Putamen (tissue), 1 donor: ENCODE data around the gene NKD1.
"Not testable (repeated sequence)": the region's sequence is repeated elsewhere in the genome, so short reads cannot be mapped to it uniquely, and the experiment has no call there.

Experiments used
- DNase-seq: peaks from one replicate; pipeline ENCODE4 v3.0.0-alpha.2; 2016; ENCODE audit warnings: low spot score

The NKD1 gene

DNA sequence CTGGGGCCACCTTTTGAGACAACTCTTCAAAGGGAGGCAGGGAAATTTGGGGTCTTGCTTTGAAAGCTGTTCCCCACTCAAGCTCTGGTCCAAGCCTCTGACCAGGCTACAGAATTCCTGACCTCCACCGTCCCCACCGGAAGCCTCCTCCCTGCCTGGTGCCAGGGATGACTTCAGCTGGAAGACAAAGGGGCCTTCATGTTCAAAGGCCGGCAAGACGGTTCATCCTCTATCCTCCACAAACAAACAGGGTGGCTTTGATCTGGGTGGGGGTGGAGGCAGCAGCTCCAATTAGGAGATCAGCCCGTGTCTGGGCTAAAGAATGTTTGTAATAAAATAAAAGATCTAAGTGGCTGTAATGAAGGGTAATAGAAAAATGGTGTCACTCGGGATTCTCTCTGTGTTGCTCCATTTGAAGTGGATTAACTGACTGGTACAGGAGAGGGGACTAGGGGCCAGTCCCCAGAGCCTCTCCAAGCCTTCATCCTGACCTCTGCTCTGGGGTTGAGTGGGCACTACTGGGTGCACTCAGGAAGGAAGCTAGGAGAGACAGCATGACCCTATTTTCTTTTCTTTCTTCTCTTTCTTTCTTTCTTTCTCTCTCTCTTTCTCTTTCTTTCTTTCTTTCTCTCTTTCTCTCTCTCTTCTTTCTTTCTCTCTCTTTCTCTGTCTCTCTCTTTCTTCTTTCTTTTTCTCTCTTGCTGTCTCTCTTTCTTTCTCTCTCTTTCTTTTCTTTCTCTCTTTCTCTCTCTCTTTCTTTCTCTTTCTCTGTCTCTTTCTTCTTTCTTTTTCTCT, 27.5 kb upstream of the NKD1 start:
- peak; percentile 89 for DNase-seq

DNA sequence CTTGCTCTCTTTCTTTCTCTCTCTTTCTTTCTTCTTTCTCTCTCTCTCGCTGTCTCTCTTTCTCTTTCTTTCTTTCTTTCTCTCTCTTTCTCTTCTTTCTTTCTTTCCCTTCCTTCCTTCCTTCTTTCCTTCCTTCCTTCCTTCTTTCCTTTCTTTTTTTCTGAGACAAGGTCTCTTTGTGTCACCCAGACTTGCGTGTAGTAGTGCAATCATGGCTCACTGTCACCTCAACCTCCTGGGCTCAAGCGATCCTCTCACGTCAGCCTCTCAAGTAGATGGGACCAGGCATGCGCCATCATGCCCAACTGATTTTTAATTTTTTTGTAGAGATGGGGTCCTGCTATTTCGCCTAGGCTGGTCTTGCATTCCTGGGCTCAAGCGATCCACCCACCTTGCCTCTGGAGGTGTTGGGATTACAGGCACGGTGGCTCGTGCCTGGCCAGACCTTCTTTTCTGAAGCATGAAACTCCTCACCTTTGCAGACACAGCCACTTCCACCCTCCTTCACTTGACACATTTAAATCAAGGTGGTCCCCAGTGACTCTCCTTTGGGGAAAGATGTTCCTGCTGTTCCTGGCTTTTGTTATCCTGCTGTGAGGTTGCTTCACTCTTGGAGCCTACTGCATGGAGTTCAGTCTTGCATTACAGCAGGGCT, 26.8 kb upstream of the NKD1 start:
- DNase-seq = no peak

DNA sequence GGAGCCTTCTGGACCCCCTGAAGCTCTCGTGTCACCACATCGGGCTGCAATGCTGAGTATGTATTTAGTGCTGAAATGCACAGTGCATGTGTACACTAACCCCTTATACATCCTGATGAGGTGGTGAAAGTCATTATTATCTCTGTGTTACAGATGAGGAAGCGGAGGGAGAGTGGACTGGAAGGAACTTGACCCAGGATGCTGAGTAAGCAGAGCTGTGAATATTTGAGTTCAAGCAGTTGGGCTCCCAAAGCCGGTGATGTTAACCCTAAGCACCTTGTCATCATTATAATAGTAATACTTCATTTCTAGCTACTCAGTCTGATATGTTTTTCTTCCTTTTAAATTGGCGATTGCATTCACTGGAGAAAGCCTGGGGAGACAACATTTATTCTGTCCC, 25.9 kb upstream of the NKD1 start:
- no peak for DNase-seq

DNA sequence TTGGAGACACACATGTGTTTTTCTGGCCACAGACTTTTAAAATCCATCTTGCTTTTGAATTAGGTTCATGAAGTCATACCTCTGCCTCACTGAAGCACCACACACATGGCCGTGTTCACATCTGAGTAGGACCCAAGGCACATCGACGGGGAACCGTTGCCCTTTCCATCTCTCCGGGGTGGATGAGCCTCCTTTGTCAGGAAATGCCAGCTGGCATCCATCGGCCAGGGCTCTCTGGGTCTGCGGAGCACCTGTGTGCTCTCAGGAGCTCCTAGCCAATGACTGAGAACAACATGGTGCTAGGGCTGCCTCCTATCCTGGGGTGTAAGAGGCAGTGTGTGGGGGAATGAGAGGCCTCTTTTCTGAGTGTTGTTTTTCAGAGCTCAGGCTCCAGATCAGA, 24.5 kb upstream of the NKD1 start:
- no peak for DNase-seq

DNA sequence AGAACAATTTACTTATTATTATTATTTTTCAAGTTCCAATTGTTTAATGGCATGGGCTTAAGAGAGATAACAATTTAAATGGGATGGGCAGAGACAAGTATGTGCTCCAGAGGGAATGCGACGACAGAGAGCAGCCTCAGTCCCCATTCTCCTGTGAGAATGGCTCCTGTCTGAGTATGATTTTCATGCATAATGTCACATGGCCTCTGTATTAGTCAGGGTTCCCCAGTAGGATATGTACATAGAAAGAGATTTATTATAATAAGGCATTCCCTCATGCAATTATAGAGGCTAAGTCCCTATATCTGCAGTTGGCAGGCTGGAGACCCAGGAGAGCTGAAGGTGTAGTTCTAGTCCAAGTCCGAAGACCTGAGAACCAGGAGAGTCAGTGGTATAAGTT, 22.9 kb upstream of the NKD1 start:
- DNase-seq = no peak

DNA sequence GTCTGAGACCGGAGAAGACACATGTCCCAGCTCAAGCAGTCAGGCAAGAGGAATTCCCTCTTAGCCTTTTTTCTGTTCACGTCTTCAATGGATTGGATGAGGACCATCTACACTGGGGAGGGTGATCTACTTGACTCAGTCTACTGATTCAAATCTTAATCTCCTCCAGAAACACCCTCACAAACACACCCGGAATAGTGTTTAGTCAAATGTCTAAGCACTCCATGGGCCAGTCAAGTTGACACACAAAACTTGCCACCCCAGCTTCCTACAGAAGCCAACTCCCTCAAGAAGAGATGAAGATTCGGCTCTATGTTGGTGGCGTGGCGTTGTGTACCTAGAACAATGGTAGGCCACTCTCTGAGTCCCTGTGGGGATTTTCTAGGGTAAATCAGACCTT, 22.5 kb upstream of the NKD1 start:
- DNase-seq = no peak

DNA sequence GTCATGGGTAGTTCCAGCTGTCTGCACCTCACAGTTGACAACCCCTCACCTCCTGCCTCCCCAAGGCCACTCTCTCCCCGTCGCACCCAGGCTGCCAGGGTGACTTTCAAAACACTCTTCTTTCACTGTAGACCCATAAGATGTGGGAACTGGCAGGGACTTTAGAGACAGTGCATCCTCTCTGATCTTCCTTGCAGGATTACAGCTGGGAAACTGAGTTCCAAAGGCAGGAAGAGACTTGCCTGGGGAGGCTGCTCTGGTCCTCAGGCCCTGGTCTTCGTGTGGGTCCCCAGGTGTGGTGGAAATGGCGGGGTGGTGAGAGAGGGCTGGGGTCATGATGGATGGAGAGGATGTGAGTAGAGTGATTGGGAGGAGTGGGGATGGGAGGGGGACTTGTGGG, 21.9 kb upstream of the NKD1 start:
- DNase-seq = no peak

DNA sequence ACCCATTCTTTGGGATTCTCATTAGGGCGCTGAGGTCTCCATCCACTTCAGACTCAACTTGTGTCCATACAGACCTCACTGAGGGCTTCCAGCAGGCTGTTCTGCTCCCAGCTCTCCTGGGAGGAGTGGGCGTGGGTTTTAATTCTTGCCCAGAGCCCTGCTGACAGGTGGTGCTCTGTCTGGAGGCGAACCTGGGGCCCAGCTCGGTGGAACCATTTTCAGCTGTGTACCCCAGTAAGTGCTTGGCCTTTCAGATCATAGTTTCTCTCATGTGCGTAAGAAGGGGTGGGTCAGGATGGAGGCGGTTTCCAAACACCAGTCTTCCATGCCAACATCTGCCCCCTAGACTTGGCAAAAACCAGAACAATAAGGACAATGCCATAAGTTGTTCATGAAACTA, 21.4 kb upstream of the NKD1 start:
- DNase-seq = no peak

DNA sequence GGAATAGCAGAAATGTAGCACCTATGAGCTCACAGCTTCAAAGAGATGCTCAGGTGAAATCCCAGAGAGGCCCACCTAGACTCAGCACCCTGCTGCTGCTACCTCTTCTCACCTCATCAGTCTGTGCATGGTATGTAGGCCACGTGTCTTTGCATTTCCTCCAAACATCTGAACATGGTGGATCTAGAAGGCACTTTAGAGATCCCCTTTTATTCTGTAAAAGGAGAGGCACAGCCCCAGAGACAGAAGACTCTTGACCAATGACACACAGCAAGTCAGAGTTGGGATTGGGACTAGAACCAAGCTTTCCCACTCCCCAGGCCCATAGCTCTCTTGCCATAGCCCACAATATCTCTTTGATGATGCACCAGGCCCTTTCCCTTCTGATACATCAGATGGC, 19.4 kb upstream of the NKD1 start:
- DNase-seq = no peak

DNA sequence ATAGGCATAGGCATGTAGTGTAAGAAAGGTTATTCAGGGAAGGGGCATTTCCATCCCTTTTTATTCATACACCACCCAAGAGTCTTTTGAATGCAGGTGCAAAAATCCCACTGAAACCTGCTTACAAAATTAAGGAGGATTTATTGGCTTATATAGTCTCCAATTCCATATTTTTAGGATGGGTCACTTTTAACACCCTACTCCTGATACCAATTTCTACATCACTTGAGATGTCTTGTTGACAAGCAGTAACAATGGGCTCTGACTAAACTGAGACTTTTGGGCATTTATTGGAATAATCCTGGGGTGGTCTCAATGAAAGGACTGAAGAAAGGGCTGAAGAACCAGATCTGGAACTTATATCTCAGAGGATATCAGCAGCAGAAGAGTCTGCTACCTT, 18.9 kb upstream of the NKD1 start:
- no peak for DNase-seq

DNA sequence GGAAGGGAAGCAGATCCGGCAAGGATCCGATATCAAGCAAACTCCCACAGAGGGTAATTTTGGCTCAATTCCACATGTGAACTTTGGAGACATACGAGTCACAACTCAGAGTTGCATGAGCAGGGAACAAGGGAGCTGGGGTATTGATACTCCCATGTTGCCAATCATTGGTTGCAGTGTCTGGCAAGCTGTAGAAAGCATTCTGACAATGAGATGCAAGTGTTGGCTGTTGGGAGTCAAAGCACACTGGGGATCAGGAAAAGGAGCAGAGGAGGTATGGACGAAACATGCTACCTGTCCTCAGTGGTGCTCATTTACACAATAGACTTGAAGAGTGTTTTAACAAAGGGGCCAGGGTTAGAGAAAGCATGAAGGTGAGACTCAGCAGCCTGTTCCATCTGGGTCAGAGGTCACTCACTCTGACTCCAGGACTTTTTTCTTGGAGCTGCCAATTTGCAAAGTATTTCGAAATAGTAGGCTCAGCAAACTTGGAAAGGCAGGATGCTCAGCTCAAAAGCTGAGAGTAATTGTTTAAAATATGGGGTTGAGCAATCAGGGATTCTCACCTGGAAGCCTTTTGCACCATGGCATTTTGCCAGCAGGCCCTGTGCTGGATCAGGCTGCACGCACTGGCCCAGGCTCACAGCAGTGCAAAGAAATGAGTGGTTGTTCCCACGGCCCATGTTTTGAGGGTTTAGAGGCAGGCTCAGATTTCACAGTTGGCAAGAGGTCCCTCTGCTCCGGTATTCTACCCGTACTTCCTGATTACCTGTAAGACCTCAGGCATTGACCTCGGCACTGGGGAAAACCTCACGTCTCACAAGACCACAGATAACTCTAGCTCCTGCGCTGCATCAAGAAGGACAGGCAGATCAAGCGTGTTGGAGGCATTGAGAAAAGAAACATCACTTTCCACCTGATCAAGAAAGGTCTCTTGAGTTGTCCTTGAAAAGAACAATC, 17.6 kb upstream of the NKD1 start:
- no peak for DNase-seq

DNA sequence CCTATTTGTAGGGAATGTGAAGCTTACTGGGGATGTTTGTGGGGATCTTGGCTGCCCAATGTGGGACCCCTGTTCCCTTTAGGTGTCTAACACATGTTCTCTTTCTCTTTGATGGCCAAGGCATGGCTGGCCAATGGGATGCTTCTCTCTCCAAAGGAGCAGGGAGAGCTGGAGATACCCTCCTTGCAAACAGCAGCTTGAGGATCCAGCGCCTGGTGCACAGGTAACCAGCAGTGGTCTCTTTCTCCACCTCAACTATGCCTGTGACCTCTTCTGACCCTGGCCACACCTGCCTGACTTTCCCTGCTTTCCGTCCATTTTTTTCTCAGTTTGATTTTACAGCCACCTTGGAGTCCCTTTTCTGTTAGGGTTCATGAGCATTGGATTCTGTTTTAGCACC, 16.8 kb upstream of the NKD1 start:
- DNase-seq = no peak

DNA sequence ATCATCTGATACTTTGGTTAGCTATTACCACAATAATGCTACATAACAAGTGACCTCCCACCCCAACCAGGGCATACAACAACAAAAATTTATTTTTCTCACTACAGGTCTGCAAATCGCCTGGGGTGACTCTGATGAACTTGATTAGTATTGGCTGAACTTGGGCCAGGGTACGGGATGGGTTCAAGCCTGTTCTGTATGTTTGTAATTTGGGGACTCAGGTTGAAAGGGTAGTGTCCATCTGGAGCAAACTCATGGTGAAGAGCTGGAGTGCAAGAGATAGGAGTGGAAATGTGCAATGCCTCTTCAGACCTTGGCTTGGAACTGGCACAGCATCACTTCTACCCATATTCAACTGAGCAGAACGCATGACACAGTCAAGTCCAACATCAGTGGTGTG, 16.3 kb upstream of the NKD1 start:
- DNase-seq = no peak

DNA sequence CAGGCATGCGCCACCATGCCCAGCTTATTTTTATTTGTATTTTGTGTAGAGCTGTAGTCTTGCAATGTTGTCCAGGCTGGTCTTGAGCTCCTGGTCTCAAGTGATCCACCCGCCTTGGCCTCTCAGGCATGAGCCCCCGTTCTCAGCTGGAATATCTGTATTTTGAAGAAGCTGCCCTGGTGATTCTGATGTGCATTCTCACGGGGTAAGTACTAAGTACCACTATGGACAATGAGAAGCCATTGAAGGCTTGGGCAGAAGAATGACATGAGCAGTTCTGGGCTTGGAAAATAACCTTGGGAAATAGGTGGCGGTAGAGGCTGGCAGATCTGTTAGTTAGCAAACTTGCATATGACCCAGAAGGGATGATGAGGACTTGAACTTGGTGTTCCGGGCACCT, 15.6 kb upstream of the NKD1 start:
- no peak for DNase-seq

DNA sequence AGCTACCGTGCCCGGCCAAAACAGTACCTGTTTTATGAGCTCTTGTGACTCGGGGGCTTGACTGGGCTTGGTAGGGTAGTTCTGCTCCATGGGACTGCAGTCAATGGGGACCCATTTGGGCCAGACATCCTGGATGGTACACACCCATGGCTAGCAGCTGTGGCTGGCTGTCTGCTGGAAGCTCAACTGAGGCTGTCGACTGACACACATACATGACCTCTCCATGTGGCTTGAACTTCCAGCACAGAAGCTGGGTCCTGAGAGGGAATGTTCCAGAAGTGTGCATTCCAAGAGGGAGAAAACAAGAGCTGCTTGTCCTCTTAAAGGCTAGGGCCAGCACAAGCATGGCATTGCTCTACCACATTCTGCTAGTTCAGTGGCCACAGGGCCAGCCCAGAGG, 14.9 kb upstream of the NKD1 start:
- DNase-seq = no peak

DNA sequence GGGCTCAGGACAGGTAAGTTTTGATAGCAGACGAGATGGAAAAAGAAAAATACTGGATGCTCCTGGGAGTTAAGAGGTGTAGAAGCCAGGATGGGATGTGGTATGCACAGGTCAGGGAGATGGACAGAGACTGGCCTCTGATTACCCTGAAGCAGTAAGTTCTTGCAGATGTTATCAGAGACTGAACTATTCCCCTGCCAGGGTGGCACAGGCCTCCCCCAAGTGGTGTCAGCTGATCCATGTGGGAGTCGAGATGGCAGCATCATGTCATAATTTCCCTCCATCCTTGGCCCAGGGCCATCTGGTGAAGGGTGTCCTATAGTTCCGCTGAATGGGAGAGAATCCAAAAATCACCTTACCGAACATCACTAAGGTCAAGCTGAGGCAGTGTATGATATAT, 14.1 kb upstream of the NKD1 start:
- no peak for DNase-seq

DNA sequence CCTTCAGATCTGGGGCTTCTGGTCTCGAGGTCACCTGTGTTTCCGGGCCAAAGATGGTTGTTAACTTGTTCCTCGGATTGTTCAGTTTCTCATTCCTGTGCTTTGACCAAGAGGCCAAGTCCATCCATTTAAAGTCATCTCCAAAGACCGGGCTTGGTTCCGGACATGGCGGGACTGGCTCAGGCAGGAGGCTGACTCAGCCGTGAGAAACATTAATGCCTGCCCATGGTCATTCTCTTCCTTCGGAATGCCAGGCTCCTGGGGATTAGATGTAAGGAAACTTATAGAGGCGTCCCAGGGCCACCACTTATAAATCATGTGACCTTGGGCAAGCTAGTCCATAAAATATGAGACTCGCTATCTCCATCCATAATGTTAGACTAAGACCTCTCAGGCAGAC, 13.6 kb upstream of the NKD1 start:
- no peak for DNase-seq

DNA sequence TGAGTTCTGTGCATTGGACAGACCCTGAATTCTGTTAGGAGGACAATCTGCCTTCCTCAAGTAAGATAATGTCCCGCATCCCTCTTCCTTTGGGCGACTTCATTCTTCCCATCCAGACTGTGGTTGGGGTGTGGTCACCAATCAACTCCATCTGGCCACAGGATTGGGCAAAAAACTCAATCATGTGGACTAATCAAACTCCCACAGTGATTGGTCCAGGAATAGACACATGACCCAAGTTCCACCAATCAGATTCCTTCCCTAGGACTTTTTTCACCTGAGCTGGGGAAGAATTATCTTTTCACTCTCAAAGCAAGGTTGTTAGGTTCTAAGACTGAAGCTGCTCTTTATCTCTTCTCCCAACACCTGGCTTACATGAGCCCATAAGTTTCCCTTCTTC, 13.2 kb upstream of the NKD1 start:
- DNase-seq = no peak

DNA sequence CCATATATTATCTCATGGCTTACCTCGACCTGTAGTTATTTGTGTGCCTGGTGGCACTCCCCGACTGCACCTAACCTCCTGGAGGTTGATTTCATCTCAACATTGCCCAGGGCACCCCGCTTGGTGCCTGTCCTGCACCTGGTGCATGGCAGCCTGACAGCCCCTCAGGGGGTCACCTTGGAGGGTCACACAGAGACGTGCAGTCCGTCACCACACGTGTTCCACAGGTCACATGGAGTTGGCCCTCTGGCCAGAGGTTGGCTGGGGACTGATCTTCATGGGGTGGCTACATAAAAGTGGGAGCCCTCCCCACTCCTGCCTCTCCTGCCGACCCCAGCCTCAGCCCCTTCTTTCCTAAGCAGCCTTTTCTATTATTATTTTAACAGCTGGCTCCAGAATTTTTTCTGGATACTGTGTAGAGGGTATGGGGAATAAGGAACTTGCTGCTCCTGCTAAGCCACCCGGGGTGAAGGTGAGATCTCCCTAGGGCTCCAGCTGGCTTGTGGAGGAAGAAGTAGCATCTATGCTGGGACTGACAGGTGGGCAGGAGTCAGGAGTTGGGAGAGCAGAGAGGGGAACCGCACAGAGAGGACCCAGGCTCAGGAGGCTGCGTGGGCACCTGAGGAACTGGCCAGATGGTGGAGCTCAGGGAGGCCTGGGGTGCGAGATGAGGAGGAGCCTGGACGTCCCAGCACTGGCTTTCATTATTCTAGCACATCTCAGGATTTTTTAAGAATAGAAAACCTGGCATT, 12.5 kb upstream of the NKD1 start:
- DNase-seq = no peak

DNA sequence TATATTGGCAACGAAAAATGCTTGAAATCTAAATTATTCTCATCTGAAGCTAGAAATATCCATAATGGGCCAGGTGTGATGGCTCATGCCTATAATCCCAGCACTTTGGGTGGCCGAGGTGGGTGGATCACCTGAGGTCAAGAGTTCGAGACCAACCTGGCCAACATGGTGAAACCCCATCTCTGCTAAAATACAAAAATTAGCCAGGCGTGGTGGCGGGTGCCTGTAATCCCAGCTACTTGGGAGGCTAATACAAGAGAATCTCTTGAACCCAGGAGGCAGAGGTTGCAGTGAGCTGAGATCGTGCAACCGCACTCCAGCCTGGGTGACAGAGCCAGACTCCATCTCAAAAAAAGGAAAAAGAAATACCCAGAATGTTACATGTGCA, 11.9 kb upstream of the NKD1 start:
- DNase-seq = not testable (repeated sequence)

DNA sequence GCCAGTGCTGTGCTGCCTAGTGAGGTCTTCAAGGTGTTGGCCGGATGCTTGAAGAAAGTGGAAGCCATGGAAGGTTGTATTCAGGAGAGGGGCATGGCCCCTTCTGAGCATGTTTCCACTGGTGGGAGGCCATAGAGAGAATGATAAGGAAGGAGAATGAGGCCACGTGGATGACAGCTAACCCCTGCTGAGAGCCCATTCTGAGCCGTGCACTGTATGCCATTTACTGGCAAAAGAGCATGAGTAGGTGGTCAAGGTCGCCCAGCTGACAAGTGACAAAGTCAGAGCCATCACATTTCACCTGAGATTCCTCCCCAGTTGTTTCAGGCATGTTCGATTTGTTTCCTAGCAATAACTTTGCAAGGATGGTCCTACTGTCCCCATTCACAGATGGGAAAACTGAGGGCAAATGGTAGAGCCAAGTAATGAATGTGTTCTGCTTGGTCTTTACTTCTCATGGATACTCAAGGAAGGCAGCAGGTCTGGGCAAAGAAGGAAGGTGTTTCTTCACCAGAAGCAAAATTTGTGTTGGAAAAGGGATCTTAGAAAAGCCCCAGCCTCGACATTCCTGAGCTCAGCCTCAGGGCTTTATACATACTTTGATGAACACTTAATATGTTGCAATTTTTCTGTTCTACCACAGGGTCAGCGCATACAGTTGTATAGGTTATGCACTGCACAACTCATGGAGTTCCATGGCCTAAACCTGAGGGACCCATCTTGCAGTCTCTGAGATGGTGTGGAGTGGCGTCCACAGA, 10.5 kb upstream of the NKD1 start:
- DNase-seq = no peak
